ENCODE results near the gene PTGS1.

GRCh38 chr9:122340161-122340560 is 30.7 kb upstream of the PTGS1 start:
- TF ChIP-seq ZBTB21 (tag by site-specific recombination; IDR thresholded peaks at IDR 0.05) (no peak), PRDM4 (tag by site-specific recombination; IDR thresholded peaks at IDR 0.05) (no peak), CTCF (tag by site-specific recombination; IDR thresholded peaks at IDR 0.05) (no peak), ZNF174 (tag by site-specific recombination; IDR thresholded peaks at IDR 0.05) (no peak), YY1 (tag by site-specific recombination; IDR thresholded peaks at IDR 0.05) (no peak), ZFP37 (tag by site-specific recombination; IDR thresholded peaks at IDR 0.05) (no peak), ZNF324 (tag by site-specific recombination; IDR thresholded peaks at IDR 0.05) (no peak), ZBTB20 (tag by site-specific recombination; IDR thresholded peaks at IDR 0.05) (no peak), ZBTB7A (tag by site-specific recombination; IDR thresholded peaks at IDR 0.05; ENCODE audit: low read depth) (no peak), ZNF24 (tag by site-specific recombination; IDR thresholded peaks at IDR 0.05) (no peak), OVOL3 (tag by site-specific recombination; IDR thresholded peaks at IDR 0.05) (no peak)
